ENCODE data around the gene IGSF8. TPM values are rescaled to one million over a fixed set of nuclear protein-coding genes. Genes with fewer than 3 reads are reported as not detected.

The IGSF8 gene
- total and polyA plus RNA-seq, 2 experiments from 2014 or later = 32.9 to 52.2 TPM

- Histone ChIP-seq H3K4me1 (ENCODE audit: insufficient read depth) (peaks cover 3% of the 10 kb centered on the region), H2AFZ (no peak overlapping the region), H3K4me2 (ENCODE audit: unreplicated experiment) (no peak overlapping the region), H3F3A (ENCODE audit: insufficient read depth) (peaks cover 6% of the 10 kb centered on the region), H3K9me2 (ENCODE audit: insufficient read depth) (no peaks in the 10 kb centered on the region), H3K79me2 (ENCODE audit: insufficient read depth) (no peaks in the 10 kb centered on the region), H3K9ac (no peak overlapping the region), H3K36me3 (ENCODE audit: low read depth) (no peaks in the 10 kb centered on the region), H3K4me3 (no peak overlapping the region), H3K27ac (no peak overlapping the region), H3K27me3 (replicated peaks; ENCODE audit: insufficient read depth) (no peaks in the 10 kb centered on the region), H4K20me1 (ENCODE audit: insufficient read depth) (no peaks in the 10 kb centered on the region), H3K9me3 (ENCODE audit: low read depth) (no peaks in the 10 kb centered on the region)
- TF ChIP-seq EZH2 (IDR thresholded peaks at IDR 0.05; ENCODE audit: insufficient read depth, poor library complexity, severe bottlenecking) (no peak), EZH2phosphoT487 (IDR thresholded peaks at IDR 0.05; ENCODE audit: insufficient read depth, low read depth) (no peak)
- 0 to 19% methylated on average over 1 of the region's 1 CpG for WGBS, 2 experiments (ENCODE audit: low coverage in 1 of 2, low lambda C conversion rate in 2 of 2, missing lambda C conversion rate in 2 of 2)
- DNase-seq = no peak
- in situ Hi-C loops (cut with MboI) = no loop called here
Measured at GRCh38 chr1:160143695-160144094, 45.3 kb upstream of the IGSF8 start.

GRCh38 chr1:160139840-160140239, 41.4 kb upstream of the IGSF8 start:
- no peaks in the 10 kb centered on the region for H3K79me2 ChIP-seq (ENCODE audit: insufficient read depth)
- TF ChIP-seq EZH2phosphoT487 (IDR thresholded peaks at IDR 0.05; ENCODE audit: insufficient read depth, low read depth) (no peak), EZH2 (IDR thresholded peaks at IDR 0.05; ENCODE audit: insufficient read depth, poor library complexity, severe bottlenecking) (no peak)
- in situ Hi-C loops (cut with MboI) = no loop called here
- DNase-seq = no peak
- no peak overlapping the region for H2AFZ ChIP-seq
- H3K27me3 ChIP-seq (replicated peaks; ENCODE audit: insufficient read depth) = no peaks in the 10 kb centered on the region
- H3K4me3 ChIP-seq = no peak overlapping the region
- no peaks in the 10 kb centered on the region for H3K9me2 ChIP-seq (ENCODE audit: insufficient read depth)
- H3K36me3 ChIP-seq (ENCODE audit: low read depth) = no peaks in the 10 kb centered on the region
- H3F3A ChIP-seq (ENCODE audit: insufficient read depth) = no peaks in the 10 kb centered on the region
- no peaks in the 10 kb centered on the region for H3K4me1 ChIP-seq (ENCODE audit: insufficient read depth)
- H3K9me3 ChIP-seq (ENCODE audit: low read depth) = no peaks in the 10 kb centered on the region
- no peaks in the 10 kb centered on the region for H4K20me1 ChIP-seq (ENCODE audit: insufficient read depth)
- WGBS, 2 experiments (ENCODE audit: low coverage in 1 of 2, low lambda C conversion rate in 2 of 2, missing lambda C conversion rate in 2 of 2) = 87 to 88% methylated on average over 8 of the region's 8 CpGs
- no peak overlapping the region for H3K4me2 ChIP-seq (ENCODE audit: unreplicated experiment)
- H3K9ac ChIP-seq = no peak overlapping the region
- no peak overlapping the region for H3K27ac ChIP-seq

- Histone ChIP-seq H4K20me1 (ENCODE audit: insufficient read depth) (no peaks in the 10 kb centered on the region), H3K4me3 (no peak overlapping the region), H3K4me2 (ENCODE audit: unreplicated experiment) (no peak overlapping the region), H3F3A (ENCODE audit: insufficient read depth) (no peaks in the 10 kb centered on the region), H3K27ac (no peak overlapping the region), H2AFZ (no peak overlapping the region), H3K9ac (no peak overlapping the region), H3K79me2 (ENCODE audit: insufficient read depth) (no peaks in the 10 kb centered on the region), H3K9me2 (ENCODE audit: insufficient read depth) (no peaks in the 10 kb centered on the region), H3K27me3 (replicated peaks; ENCODE audit: insufficient read depth) (no peaks in the 10 kb centered on the region), H3K36me3 (ENCODE audit: low read depth) (no peaks in the 10 kb centered on the region), H3K4me1 (ENCODE audit: insufficient read depth) (no peaks in the 10 kb centered on the region), H3K9me3 (ENCODE audit: low read depth) (no peaks in the 10 kb centered on the region)
- TF ChIP-seq EZH2phosphoT487 (IDR thresholded peaks at IDR 0.05; ENCODE audit: insufficient read depth, low read depth) (no peak), EZH2 (IDR thresholded peaks at IDR 0.05; ENCODE audit: insufficient read depth, poor library complexity, severe bottlenecking) (no peak)
- WGBS, 2 experiments (ENCODE audit: low coverage in 1 of 2, low lambda C conversion rate in 2 of 2, missing lambda C conversion rate in 2 of 2) = 78 to 79% methylated on average over 8 of the region's 8 CpGs
- in situ Hi-C loops (cut with MboI) = no loop called here
- DNase-seq = no peak
Measured at GRCh38 chr1:160137216-160137862, 38.9 kb upstream of the IGSF8 start.

- no peak overlapping the region for H2AFZ ChIP-seq
- no peaks in the 10 kb centered on the region for H4K20me1 ChIP-seq (ENCODE audit: insufficient read depth)
- no peak overlapping the region for H3K4me2 ChIP-seq (ENCODE audit: unreplicated experiment)
- DNase-seq = no peak
- no peaks in the 10 kb centered on the region for H3K79me2 ChIP-seq (ENCODE audit: insufficient read depth)
- no peaks in the 10 kb centered on the region for H3K4me1 ChIP-seq (ENCODE audit: insufficient read depth)
- H3K36me3 ChIP-seq (ENCODE audit: low read depth) = no peaks in the 10 kb centered on the region
- WGBS, 2 experiments (ENCODE audit: low coverage in 1 of 2, low lambda C conversion rate in 2 of 2, missing lambda C conversion rate in 2 of 2) = 79 to 86% methylated on average over 3 to 5 of the region's 5 CpGs
- no peaks in the 10 kb centered on the region for H3K9me2 ChIP-seq (ENCODE audit: insufficient read depth)
- H3K27me3 ChIP-seq (replicated peaks; ENCODE audit: insufficient read depth) = no peaks in the 10 kb centered on the region
- H3F3A ChIP-seq (ENCODE audit: insufficient read depth) = no peaks in the 10 kb centered on the region
- in situ Hi-C loops (cut with MboI) = no loop called here
- no peak overlapping the region for H3K9ac ChIP-seq
- H3K9me3 ChIP-seq (ENCODE audit: low read depth) = no peaks in the 10 kb centered on the region
- H3K4me3 ChIP-seq = no peak overlapping the region
- TF ChIP-seq EZH2 (IDR thresholded peaks at IDR 0.05; ENCODE audit: insufficient read depth, poor library complexity, severe bottlenecking) = no peak
- no peak for TF ChIP-seq EZH2phosphoT487 (IDR thresholded peaks at IDR 0.05; ENCODE audit: insufficient read depth, low read depth)
- H3K27ac ChIP-seq = no peak overlapping the region
Measured at GRCh38 chr1:160136926-160137200, 38.4 kb upstream of the IGSF8 start.

All from GM23248 (cell line).